ENCODE data around the gene APOOL.
"Not testable (repeated sequence)": the region's sequence is repeated elsewhere in the genome, so short reads cannot be mapped to it uniquely, and the experiment has no call there.

The APOOL gene

GRCh38 chrX:85003655-85004244, at the start of gene APOOL:
TSS of gene APOOL (plus strand) at chrX:85003877. CDS start at chrX:85003913, 36 bp downstream.
- H3K36me3 ChIP-seq (ENCODE audit: control insufficient read depth, insufficient read depth, low read length, severe bottlenecking), result no peaks in the 10 kb centered on the region
- no peaks in the 10 kb centered on the region for H3K9me3 ChIP-seq (ENCODE audit: control insufficient read depth, low read length)
- no peaks in the 10 kb centered on the region for H3K27me3 ChIP-seq (replicated peaks; ENCODE audit: control insufficient read depth, insufficient read depth, low read length)
- peak within 1 kb of the TSS; percentile 87 for H3K4me3 ChIP-seq (ENCODE audit: low read length)
- DNase-seq (ENCODE audit: low read depth), result peak; percentile 91
- H3K4me1 ChIP-seq (ENCODE audit: control insufficient read depth, insufficient read depth, low read length), result peaks cover 5% of the 10 kb centered on the region
- H3K9ac ChIP-seq (ENCODE audit: low read length), result peak within 1 kb of the TSS; percentile 88

GRCh38 chrX:84956304-84956703, 47.4 kb upstream of the APOOL start:
- H3K4me1 ChIP-seq (ENCODE audit: control insufficient read depth, insufficient read depth, low read length), result no peaks in the 10 kb centered on the region
- H3K27me3 ChIP-seq (replicated peaks; ENCODE audit: control insufficient read depth, insufficient read depth, low read length), result no peaks in the 10 kb centered on the region
- H3K36me3 ChIP-seq (ENCODE audit: control insufficient read depth, insufficient read depth, low read length, severe bottlenecking), result no peaks in the 10 kb centered on the region
- H3K9me3 ChIP-seq (ENCODE audit: control insufficient read depth, low read length), result no peaks in the 10 kb centered on the region
- no peak overlapping the region for H3K9ac ChIP-seq (ENCODE audit: low read length)
- no peak overlapping the region for H3K4me3 ChIP-seq (ENCODE audit: low read length)
- DNase-seq (ENCODE audit: low read depth), result peak; percentile 22

GRCh38 chrX:84974803-84975202, 28.9 kb upstream of the APOOL start:
- Histone ChIP-seq H3K36me3 (ENCODE audit: control insufficient read depth, insufficient read depth, low read length, severe bottlenecking) (no peaks in the 10 kb centered on the region), H3K4me1 (ENCODE audit: control insufficient read depth, insufficient read depth, low read length) (no peaks in the 10 kb centered on the region), H3K4me3 (ENCODE audit: low read length) (no peak overlapping the region), H3K27me3 (replicated peaks; ENCODE audit: control insufficient read depth, insufficient read depth, low read length) (no peaks in the 10 kb centered on the region), H3K9ac (ENCODE audit: low read length) (no peak overlapping the region), H3K9me3 (ENCODE audit: control insufficient read depth, low read length) (peaks cover 5% of the 10 kb centered on the region)
- DNase-seq (ENCODE audit: low read depth), result no peak

GRCh38 chrX:84991739-84992138, 11.9 kb upstream of the APOOL start:
- not testable (repeated sequence) for DNase-seq (ENCODE audit: low read depth); H3K27me3 ChIP-seq (replicated peaks; ENCODE audit: control insufficient read depth, insufficient read depth, low read length); H3K4me3 ChIP-seq (ENCODE audit: low read length); H3K36me3 ChIP-seq (ENCODE audit: control insufficient read depth, insufficient read depth, low read length, severe bottlenecking); H3K4me1 ChIP-seq (ENCODE audit: control insufficient read depth, insufficient read depth, low read length); H3K9me3 ChIP-seq (ENCODE audit: control insufficient read depth, low read length); H3K9ac ChIP-seq (ENCODE audit: low read length)

- Histone ChIP-seq H3K27me3 (replicated peaks; ENCODE audit: control insufficient read depth, insufficient read depth, low read length) (peaks cover 4% of the 10 kb centered on the region), H3K36me3 (ENCODE audit: control insufficient read depth, insufficient read depth, low read length, severe bottlenecking) (no peaks in the 10 kb centered on the region), H3K9me3 (ENCODE audit: control insufficient read depth, low read length) (no peaks in the 10 kb centered on the region), H3K4me3 (ENCODE audit: low read length) (no peak overlapping the region), H3K4me1 (ENCODE audit: control insufficient read depth, insufficient read depth, low read length) (no peaks in the 10 kb centered on the region), H3K9ac (ENCODE audit: low read length) (no peak overlapping the region)
- no peak for DNase-seq (ENCODE audit: low read depth)
Measured at GRCh38 chrX:84993150-84993549, 10.5 kb upstream of the APOOL start.

GRCh38 chrX:85001344-85001743, 2.3 kb upstream of the APOOL start:
- Histone ChIP-seq H3K27me3 (replicated peaks; ENCODE audit: control insufficient read depth, insufficient read depth, low read length) (no peaks in the 10 kb centered on the region), H3K4me3 (ENCODE audit: low read length) (no peak overlapping the region), H3K9me3 (ENCODE audit: control insufficient read depth, low read length) (no peaks in the 10 kb centered on the region), H3K36me3 (ENCODE audit: control insufficient read depth, insufficient read depth, low read length, severe bottlenecking) (no peaks in the 10 kb centered on the region), H3K9ac (ENCODE audit: low read length) (no peak overlapping the region), H3K4me1 (ENCODE audit: control insufficient read depth, insufficient read depth, low read length) (peaks cover 5% of the 10 kb centered on the region)
- DNase-seq (ENCODE audit: low read depth), result no peak

GRCh38 chrX:85004255-85004654, 578 bp downstream of the APOOL start:
- H3K9me3 ChIP-seq (ENCODE audit: control insufficient read depth, low read length), result no peaks in the 10 kb centered on the region
- peak overlapping the region; percentile 88 for H3K9ac ChIP-seq (ENCODE audit: low read length)
- DNase-seq (ENCODE audit: low read depth), result peak; percentile 30
- peaks cover 5% of the 10 kb centered on the region for H3K4me1 ChIP-seq (ENCODE audit: control insufficient read depth, insufficient read depth, low read length)
- H3K4me3 ChIP-seq (ENCODE audit: low read length), result peak overlapping the region; percentile 87
- H3K27me3 ChIP-seq (replicated peaks; ENCODE audit: control insufficient read depth, insufficient read depth, low read length), result no peaks in the 10 kb centered on the region
- no peaks in the 10 kb centered on the region for H3K36me3 ChIP-seq (ENCODE audit: control insufficient read depth, insufficient read depth, low read length, severe bottlenecking)

GRCh38 chrX:85012098-85012497, 8.4 kb downstream of the APOOL start:
- Histone ChIP-seq H3K9ac (ENCODE audit: low read length) (no peak overlapping the region), H3K36me3 (ENCODE audit: control insufficient read depth, insufficient read depth, low read length, severe bottlenecking) (no peaks in the 10 kb centered on the region), H3K4me1 (ENCODE audit: control insufficient read depth, insufficient read depth, low read length) (no peaks in the 10 kb centered on the region), H3K9me3 (ENCODE audit: control insufficient read depth, low read length) (peaks cover 11% of the 10 kb centered on the region), H3K4me3 (ENCODE audit: low read length) (no peak overlapping the region), H3K27me3 (replicated peaks; ENCODE audit: control insufficient read depth, insufficient read depth, low read length) (no peaks in the 10 kb centered on the region)
- no peak for DNase-seq (ENCODE audit: low read depth)

GRCh38 chrX:85015351-85015750, 11.7 kb downstream of the APOOL start:
- peaks cover 20% of the 10 kb centered on the region for H3K9me3 ChIP-seq (ENCODE audit: control insufficient read depth, low read length)
- H3K4me1 ChIP-seq (ENCODE audit: control insufficient read depth, insufficient read depth, low read length); DNase-seq (ENCODE audit: low read depth); H3K4me3 ChIP-seq (ENCODE audit: low read length); H3K9ac ChIP-seq (ENCODE audit: low read length); H3K27me3 ChIP-seq (replicated peaks; ENCODE audit: control insufficient read depth, insufficient read depth, low read length); H3K36me3 ChIP-seq (ENCODE audit: control insufficient read depth, insufficient read depth, low read length, severe bottlenecking): not testable (repeated sequence)

- Histone ChIP-seq H3K9me3 (ENCODE audit: control insufficient read depth, low read length) (peaks cover 12% of the 10 kb centered on the region), H3K27me3 (replicated peaks; ENCODE audit: control insufficient read depth, insufficient read depth, low read length) (no peaks in the 10 kb centered on the region), H3K4me1 (ENCODE audit: control insufficient read depth, insufficient read depth, low read length) (no peaks in the 10 kb centered on the region), H3K36me3 (ENCODE audit: control insufficient read depth, insufficient read depth, low read length, severe bottlenecking) (no peaks in the 10 kb centered on the region), H3K4me3 (ENCODE audit: low read length) (no peak overlapping the region), H3K9ac (ENCODE audit: low read length) (no peak overlapping the region)
- no peak for DNase-seq (ENCODE audit: low read depth)
Measured at GRCh38 chrX:85017721-85018120, 14.0 kb downstream of the APOOL start.

- Histone ChIP-seq H3K9me3 (ENCODE audit: control insufficient read depth, low read length) (peaks cover 12% of the 10 kb centered on the region), H3K4me1 (ENCODE audit: control insufficient read depth, insufficient read depth, low read length) (no peaks in the 10 kb centered on the region)
- DNase-seq (ENCODE audit: low read depth), result no peak
Measured at GRCh38 chrX:85018471-85018870, 14.8 kb downstream of the APOOL start.

GRCh38 chrX:85020216-85020615, 16.5 kb downstream of the APOOL start:
- Histone ChIP-seq H3K36me3 (ENCODE audit: control insufficient read depth, insufficient read depth, low read length, severe bottlenecking) (no peaks in the 10 kb centered on the region), H3K9me3 (ENCODE audit: control insufficient read depth, low read length) (peaks cover 12% of the 10 kb centered on the region)

More at GRCh38 chrX:85018471-85018870, 14.8 kb downstream of the APOOL start:
- Histone ChIP-seq H3K4me3 (ENCODE audit: low read length) (no peak overlapping the region), H3K9ac (ENCODE audit: low read length) (no peak overlapping the region), H3K27me3 (replicated peaks; ENCODE audit: control insufficient read depth, insufficient read depth, low read length) (no peaks in the 10 kb centered on the region), H3K36me3 (ENCODE audit: control insufficient read depth, insufficient read depth, low read length, severe bottlenecking) (no peaks in the 10 kb centered on the region)

More at GRCh38 chrX:85020216-85020615, 16.5 kb downstream of the APOOL start:
- no peak for DNase-seq (ENCODE audit: low read depth)
- H3K27me3 ChIP-seq (replicated peaks; ENCODE audit: control insufficient read depth, insufficient read depth, low read length), result no peaks in the 10 kb centered on the region
- H3K4me3 ChIP-seq (ENCODE audit: low read length), result no peak overlapping the region
- no peak overlapping the region for H3K9ac ChIP-seq (ENCODE audit: low read length)
- no peaks in the 10 kb centered on the region for H3K4me1 ChIP-seq (ENCODE audit: control insufficient read depth, insufficient read depth, low read length)

Measured in adipocyte (in vitro differentiated cells).